ENCODE measurements around the gene ARHGEF2. TPM values are rescaled to one million over a fixed set of nuclear protein-coding genes. Genes with fewer than 3 reads are reported as not detected.

Gene ARHGEF2
- polyA plus RNA-seq, 1 of the 3 experiments (the other 2 are of a cell fraction), result 50.8 TPM

DNA sequence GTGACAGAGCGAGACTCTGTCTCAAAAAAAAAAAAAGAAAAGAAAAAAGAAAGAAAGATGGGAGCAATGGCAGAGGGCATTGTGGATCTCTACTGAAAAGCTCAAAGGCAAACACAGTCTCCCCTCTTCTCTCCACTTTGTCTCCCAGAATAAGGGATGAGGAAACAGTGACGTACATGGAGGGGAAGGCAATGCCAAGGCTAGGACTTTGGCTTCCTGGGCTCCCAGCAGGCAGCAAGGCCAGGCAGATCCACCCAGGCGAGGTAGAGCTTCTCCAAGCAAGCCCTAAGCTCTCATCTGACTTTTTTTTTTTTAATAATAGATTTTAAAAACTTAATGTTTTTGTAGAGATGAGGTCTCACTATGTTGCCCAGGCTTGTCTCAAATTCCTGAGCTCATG is 4.6 kb downstream of the ARHGEF2 start:
- H3K79me2 ChIP-seq (ENCODE audit: insufficient read depth), result peaks cover 100% of the 10 kb centered on the region
- H3K27me3 ChIP-seq (ENCODE audit: insufficient read depth), result no peaks in the 10 kb centered on the region
- ChIA-PET CTCF (interaction anchor here (0.6 to 3.7 kb wide), 2 partner anchors 16 to 36 kb away, joined by 3 to 16 read pairs; no protein-coding TSS in a partner anchor), POLR2A (no interaction called here)
- H3K9me3 ChIP-seq, result no peaks in the 10 kb centered on the region
- peaks cover 76% of the 10 kb centered on the region for H4K20me1 ChIP-seq (ENCODE audit: insufficient read depth)
- H3K9me2 ChIP-seq, result no peaks in the 10 kb centered on the region
- DNase-seq, result no peak
- no peak overlapping the region for H3K9ac ChIP-seq
- no peak overlapping the region for H3K4me3 ChIP-seq (ENCODE audit: low read depth in 2 of 2, low read length in 1 of 2)
- TF ChIP-seq TCF12 (IDR thresholded peaks at IDR 0.05) (no peak), RCOR1 (IDR thresholded peaks at IDR 0.05; ENCODE audit: low read length) (no peak), RAD21 (IDR thresholded peaks at IDR 0.05; ENCODE audit: low read length) (no peak), FOSL2 (IDR thresholded peaks at IDR 0.05; ENCODE audit: borderline replicate concordance, low read depth) (no peak), CHD2 (IDR thresholded peaks at IDR 0.05; ENCODE audit: low read length, partially characterized antibody) (no peak), NRF1 (IDR thresholded peaks at IDR 0.05; ENCODE audit: low read depth, low read length) (no peak)
- TF ChIP-seq, protein P1, sequence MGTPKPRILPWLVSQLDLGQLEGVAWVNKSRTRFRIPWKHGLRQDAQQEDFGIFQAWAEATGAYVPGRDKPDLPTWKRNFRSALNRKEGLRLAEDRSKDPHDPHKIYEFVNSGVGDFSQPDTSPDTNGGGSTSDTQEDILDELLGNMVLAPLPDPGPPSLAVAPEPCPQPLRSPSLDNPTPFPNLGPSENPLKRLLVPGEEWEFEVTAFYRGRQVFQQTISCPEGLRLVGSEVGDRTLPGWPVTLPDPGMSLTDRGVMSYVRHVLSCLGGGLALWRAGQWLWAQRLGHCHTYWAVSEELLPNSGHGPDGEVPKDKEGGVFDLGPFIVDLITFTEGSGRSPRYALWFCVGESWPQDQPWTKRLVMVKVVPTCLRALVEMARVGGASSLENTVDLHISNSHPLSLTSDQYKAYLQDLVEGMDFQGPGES (IDR thresholded peaks at IDR 0.05; ENCODE audit: low read depth, low read length), result no peak
- peaks cover 15% of the 10 kb centered on the region for H3F3A ChIP-seq (replicated peaks; ENCODE audit: insufficient read depth)
- peaks cover 36 to 49% of the 10 kb centered on the region in 2 experiments for H3K4me1 ChIP-seq (ENCODE audit: control insufficient read depth in 1 of 2, insufficient read depth in 2 of 2, low read depth in 1 of 2, low read length in 1 of 2)
- no peak overlapping the region for H3K4me2 ChIP-seq
- no peak overlapping the region for H2AFZ ChIP-seq (ENCODE audit: low read depth)
- 93% methylated on average over 3 of the region's 3 CpGs for WGBS (ENCODE audit: low lambda C conversion rate)
- H3K27ac ChIP-seq (ENCODE audit: low read depth in 2 of 2, low read length in 1 of 2), result no peak overlapping the region
- H3K36me3 ChIP-seq (replicated peaks in 1 of 2; ENCODE audit: control insufficient read depth in 1 of 2, insufficient read depth in 2 of 2, low read length in 1 of 2), result peaks cover 2 to 11% of the 10 kb centered on the region in 2 experiments

DNA sequence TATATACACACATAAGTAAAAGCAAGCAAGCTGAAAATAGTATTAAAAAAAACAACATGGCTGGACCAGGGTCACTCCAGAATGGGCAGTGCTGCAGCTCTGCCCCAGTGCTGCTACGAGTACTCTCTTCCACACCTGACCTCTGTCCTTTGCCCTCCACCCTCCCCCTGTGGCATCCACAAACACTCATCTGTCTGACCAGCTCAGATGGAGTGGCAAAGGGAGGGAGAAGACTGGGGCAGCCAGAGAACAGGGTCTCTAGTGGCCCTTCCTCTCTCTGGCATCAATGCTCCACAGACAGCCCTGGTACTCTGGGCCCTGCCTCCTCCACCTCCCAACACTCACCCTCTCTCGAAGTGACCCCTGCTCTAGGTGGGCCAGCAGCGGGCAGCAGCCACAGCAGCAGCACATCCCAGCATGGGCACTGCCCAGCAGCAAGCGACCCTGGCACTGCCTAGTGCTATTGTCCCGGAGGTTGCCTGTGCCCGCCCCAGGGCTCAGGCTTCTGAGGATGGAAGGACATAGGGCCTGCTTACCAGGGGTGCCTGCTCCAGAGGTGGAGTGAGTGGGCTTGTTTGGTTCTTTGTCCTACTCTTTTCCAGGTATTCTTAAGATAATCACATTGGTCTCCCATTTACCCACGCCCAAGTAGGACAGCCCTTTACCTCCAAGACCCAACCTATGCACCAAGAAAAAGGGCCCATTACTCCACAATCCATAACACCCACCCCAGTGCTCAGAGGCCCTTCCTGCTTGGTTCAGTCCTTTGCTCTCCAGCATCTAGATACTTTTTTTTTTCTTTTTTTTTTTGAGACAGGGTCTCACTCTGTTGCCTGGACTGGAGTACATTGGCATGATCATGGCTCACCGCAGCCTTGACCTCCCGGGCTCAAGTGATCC is 6.2 kb downstream of the ARHGEF2 start:
- Histone ChIP-seq H3F3A (replicated peaks; ENCODE audit: insufficient read depth) (peaks cover 18% of the 10 kb centered on the region), H3K9me3 (no peaks in the 10 kb centered on the region), H2AFZ (ENCODE audit: low read depth) (no peak overlapping the region), H3K9ac (no peak overlapping the region), H3K4me3 (ENCODE audit: low read depth in 2 of 2, low read length in 1 of 2) (no peak overlapping the region), H3K27ac (ENCODE audit: low read depth in 2 of 2, low read length in 1 of 2) (no peak overlapping the region), H4K20me1 (ENCODE audit: insufficient read depth) (peaks cover 92% of the 10 kb centered on the region), H3K27me3 (ENCODE audit: insufficient read depth) (no peaks in the 10 kb centered on the region), H3K36me3 (replicated peaks in 1 of 2; ENCODE audit: control insufficient read depth in 1 of 2, insufficient read depth in 2 of 2, low read length in 1 of 2) (peaks cover 15 to 21% of the 10 kb centered on the region in 2 experiments), H3K4me2 (no peak overlapping the region), H3K79me2 (ENCODE audit: insufficient read depth) (peaks cover 100% of the 10 kb centered on the region), H3K9me2 (no peaks in the 10 kb centered on the region), H3K4me1 (ENCODE audit: control insufficient read depth in 1 of 2, insufficient read depth in 2 of 2, low read depth in 1 of 2, low read length in 1 of 2) (peaks cover 35 to 59% of the 10 kb centered on the region in 2 experiments)
- ChIA-PET POLR2A (no interaction called here), CTCF (interaction anchor here (0.5 to 1.3 kb wide), 2 partner anchors 16 to 95 kb away, joined by 3 to 5 read pairs; no protein-coding TSS in a partner anchor)
- no peak for DNase-seq
- 91% methylated on average over 4 of the region's 9 CpGs for WGBS (ENCODE audit: low lambda C conversion rate)
- TF ChIP-seq TAF1 (IDR thresholded peaks at IDR 0.05; ENCODE audit: borderline replicate concordance, low read depth, low read length) (no peak), ELF1 (IDR thresholded peaks at IDR 0.05) (no peak), EP300 (IDR thresholded peaks at IDR 0.05; ENCODE audit: borderline replicate concordance in 1 of 2, low read depth in 1 of 2, low read length in 1 of 2) (no peak), MEF2A (IDR thresholded peaks at IDR 0.05; ENCODE audit: borderline replicate concordance, low read depth) (no peak), EZH2phosphoT487 (IDR thresholded peaks at IDR 0.05; ENCODE audit: borderline replicate concordance, low read depth) (no peak), TEAD4 (IDR thresholded peaks at IDR 0.05; ENCODE audit: borderline replicate concordance, insufficient read depth) (no peak), RFX5 (IDR thresholded peaks at IDR 0.05; ENCODE audit: low read length) (no peak), CHD2 (IDR thresholded peaks at IDR 0.05; ENCODE audit: low read length, partially characterized antibody) (no peak), FOSL2 (IDR thresholded peaks at IDR 0.05; ENCODE audit: borderline replicate concordance, low read depth) (no peak), SMC3 (IDR thresholded peaks at IDR 0.05; ENCODE audit: low read depth, low read length) (no peak), RAD21 (IDR thresholded peaks at IDR 0.05; ENCODE audit: low read length) (no peak)
- TF ChIP-seq, protein P2, sequence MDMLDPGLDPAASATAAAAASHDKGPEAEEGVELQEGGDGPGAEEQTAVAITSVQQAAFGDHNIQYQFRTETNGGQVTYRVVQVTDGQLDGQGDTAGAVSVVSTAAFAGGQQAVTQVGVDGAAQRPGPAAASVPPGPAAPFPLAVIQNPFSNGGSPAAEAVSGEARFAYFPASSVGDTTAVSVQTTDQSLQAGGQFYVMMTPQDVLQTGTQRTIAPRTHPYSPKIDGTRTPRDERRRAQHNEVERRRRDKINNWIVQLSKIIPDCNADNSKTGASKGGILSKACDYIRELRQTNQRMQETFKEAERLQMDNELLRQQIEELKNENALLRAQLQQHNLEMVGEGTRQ (IDR thresholded peaks at IDR 0.05; ENCODE audit: borderline replicate concordance, low read depth, low read length), result no peak
- TF ChIP-seq, protein P3, sequence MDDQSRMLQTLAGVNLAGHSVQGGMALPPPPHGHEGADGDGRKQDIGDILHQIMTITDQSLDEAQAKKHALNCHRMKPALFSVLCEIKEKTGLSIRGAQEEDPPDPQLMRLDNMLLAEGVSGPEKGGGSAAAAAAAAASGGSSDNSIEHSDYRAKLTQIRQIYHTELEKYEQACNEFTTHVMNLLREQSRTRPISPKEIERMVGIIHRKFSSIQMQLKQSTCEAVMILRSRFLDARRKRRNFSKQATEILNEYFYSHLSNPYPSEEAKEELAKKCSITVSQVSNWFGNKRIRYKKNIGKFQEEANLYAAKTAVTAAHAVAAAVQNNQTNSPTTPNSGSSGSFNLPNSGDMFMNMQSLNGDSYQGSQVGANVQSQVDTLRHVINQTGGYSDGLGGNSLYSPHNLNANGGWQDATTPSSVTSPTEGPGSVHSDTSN (IDR thresholded peaks at IDR 0.05), result no peak
- TF ChIP-seq, protein P4, sequence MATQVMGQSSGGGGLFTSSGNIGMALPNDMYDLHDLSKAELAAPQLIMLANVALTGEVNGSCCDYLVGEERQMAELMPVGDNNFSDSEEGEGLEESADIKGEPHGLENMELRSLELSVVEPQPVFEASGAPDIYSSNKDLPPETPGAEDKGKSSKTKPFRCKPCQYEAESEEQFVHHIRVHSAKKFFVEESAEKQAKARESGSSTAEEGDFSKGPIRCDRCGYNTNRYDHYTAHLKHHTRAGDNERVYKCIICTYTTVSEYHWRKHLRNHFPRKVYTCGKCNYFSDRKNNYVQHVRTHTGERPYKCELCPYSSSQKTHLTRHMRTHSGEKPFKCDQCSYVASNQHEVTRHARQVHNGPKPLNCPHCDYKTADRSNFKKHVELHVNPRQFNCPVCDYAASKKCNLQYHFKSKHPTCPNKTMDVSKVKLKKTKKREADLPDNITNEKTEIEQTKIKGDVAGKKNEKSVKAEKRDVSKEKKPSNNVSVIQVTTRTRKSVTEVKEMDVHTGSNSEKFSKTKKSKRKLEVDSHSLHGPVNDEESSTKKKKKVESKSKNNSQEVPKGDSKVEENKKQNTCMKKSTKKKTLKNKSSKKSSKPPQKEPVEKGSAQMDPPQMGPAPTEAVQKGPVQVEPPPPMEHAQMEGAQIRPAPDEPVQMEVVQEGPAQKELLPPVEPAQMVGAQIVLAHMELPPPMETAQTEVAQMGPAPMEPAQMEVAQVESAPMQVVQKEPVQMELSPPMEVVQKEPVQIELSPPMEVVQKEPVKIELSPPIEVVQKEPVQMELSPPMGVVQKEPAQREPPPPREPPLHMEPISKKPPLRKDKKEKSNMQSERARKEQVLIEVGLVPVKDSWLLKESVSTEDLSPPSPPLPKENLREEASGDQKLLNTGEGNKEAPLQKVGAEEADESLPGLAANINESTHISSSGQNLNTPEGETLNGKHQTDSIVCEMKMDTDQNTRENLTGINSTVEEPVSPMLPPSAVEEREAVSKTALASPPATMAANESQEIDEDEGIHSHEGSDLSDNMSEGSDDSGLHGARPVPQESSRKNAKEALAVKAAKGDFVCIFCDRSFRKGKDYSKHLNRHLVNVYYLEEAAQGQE (IDR thresholded peaks at IDR 0.05; ENCODE audit: low read depth, low read length), result no peak
- TF ChIP-seq, protein P5, sequence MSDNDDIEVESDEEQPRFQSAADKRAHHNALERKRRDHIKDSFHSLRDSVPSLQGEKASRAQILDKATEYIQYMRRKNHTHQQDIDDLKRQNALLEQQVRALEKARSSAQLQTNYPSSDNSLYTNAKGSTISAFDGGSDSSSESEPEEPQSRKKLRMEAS (IDR thresholded peaks at IDR 0.05; ENCODE audit: low read depth), result no peak

All from SK-N-SH (cell line).